Suprapubic skin (tissue), 4 donors: ENCODE results near the gene CPO. TPM values are rescaled to one million over a fixed set of nuclear protein-coding genes. Genes with fewer than 3 reads are reported as not detected.

Experiments
- DNase-seq, 2 donors: peaks; one replicate each; pipeline ENCODE4 v3.0.0-alpha.2; 2019; ENCODE audit warnings: low spot score in 2 of 2
- H3K27ac ChIP-seq: fragments of 200-600 bp; sonication (generic); one replicate; pipeline ENCODE4 v1.5.1; 2019
- H3K27me3 ChIP-seq: fragments of 200-600 bp; sonication (generic); one replicate; pipeline ENCODE4 v1.5.1; 2019
- H3K36me3 ChIP-seq: fragments of 200-600 bp; sonication (generic); one replicate; pipeline ENCODE4 v1.5.1; 2019
- H3K4me1 ChIP-seq: fragments of 200-600 bp; sonication (generic); one replicate; pipeline ENCODE4 v1.5.1; 2019
- H3K4me3 ChIP-seq: fragments of 200-600 bp; sonication (generic); one replicate; pipeline ENCODE4 v1.5.1; 2019; ENCODE audit warnings: mild to moderate bottlenecking
- H3K9me3 ChIP-seq: fragments of 200-600 bp; sonication (generic); one replicate; pipeline ENCODE4 v1.5.1; 2019
- EP300 ChIP-seq: sonication (generic); formaldehyde crosslinking; IDR thresholded peaks from one replicate; pipeline ENCODE4 v1.6.1; 2017; ENCODE audit warnings: antibody characterized with exemption
- POLR2A ChIP-seq, 2 donors: fragments of 450-650 bp; IDR thresholded peaks; one replicate each; pipeline ENCODE4 v1.6.1; 2017; ENCODE audit warnings: antibody characterized with exemption in 2 of 2, mild to moderate bottlenecking in 2 of 2, moderate library complexity in 2 of 2
- POLR2AphosphoS5 ChIP-seq, 3 donors: sonication (generic); formaldehyde crosslinking; IDR thresholded peaks; one replicate each; pipeline ENCODE4 v1.6.1; 2017; ENCODE audit warnings: antibody characterized with exemption in 3 of 3
- WGBS: methylation state at CpG from one replicate; pipeline ENCODE4 v1.1.5; 2018; 5-methylcytosine and 5-hydroxymethylcytosine counted together
- total RNA-seq, 4 donors: library from RNA; depleted of rRNA; stranded (reverse); fragments of >200 nt; gene quantifications; one replicate each; pipeline ENCODE4 v1.1.0, GENCODE V29; 2016
- TF ChIP-seq, protein P1 (sequence below), 2 donors: fragments of 200-600 bp in 1 of 2; fragments of 450-650 bp in 1 of 2; sonication (generic) in 1 of 2; IDR thresholded peaks; one replicate each; pipeline ENCODE4 v1.5.1; 2016 to 2019; ENCODE audit warnings: antibody characterized with exemption in 2 of 2, mild to moderate bottlenecking in 1 of 2, moderate library complexity in 1 of 2

The CPO gene, protein sequence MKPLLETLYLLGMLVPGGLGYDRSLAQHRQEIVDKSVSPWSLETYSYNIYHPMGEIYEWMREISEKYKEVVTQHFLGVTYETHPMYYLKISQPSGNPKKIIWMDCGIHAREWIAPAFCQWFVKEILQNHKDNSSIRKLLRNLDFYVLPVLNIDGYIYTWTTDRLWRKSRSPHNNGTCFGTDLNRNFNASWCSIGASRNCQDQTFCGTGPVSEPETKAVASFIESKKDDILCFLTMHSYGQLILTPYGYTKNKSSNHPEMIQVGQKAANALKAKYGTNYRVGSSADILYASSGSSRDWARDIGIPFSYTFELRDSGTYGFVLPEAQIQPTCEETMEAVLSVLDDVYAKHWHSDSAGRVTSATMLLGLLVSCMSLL
- under 1 TPM in 1 of 4 donors, not detected in 3; 0.89 TPM for total RNA-seq

DNA sequence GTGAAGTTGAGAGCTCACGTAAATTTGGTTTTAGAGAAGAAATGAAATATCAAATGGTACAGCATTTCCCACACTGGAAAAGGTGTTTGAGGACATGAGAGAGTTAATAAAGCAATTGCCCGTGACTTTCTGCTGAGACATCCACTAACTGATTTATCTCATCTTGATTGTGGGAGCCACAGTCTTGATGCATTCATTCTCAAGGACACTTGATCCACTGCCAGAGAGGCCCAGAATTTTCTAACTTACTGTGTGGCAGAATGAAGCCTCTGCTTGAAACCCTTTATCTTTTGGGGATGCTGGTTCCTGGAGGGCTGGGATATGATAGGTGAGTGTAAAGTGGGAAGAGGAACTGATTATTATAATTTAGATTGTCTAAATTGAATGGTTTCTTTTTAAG, at the start of gene CPO:
CPO (plus strand) TSS at position 179 of the 400 bp plus-strand sequence; CDS start at position 261, 82 bp downstream.
- Histone ChIP-seq H3K27ac (no peak within 1 kb of the TSS), H3K36me3 (no peaks in the 10 kb centered on the region), H3K9me3 (no peaks in the 10 kb centered on the region), H3K4me1 (no peaks in the 10 kb centered on the region), H3K27me3 (no peaks in the 10 kb centered on the region), H3K4me3 (no peak within 1 kb of the TSS)
- no peak for DNase-seq
- no peak for TF ChIP-seq EP300
- TF ChIP-seq, protein P1, sequence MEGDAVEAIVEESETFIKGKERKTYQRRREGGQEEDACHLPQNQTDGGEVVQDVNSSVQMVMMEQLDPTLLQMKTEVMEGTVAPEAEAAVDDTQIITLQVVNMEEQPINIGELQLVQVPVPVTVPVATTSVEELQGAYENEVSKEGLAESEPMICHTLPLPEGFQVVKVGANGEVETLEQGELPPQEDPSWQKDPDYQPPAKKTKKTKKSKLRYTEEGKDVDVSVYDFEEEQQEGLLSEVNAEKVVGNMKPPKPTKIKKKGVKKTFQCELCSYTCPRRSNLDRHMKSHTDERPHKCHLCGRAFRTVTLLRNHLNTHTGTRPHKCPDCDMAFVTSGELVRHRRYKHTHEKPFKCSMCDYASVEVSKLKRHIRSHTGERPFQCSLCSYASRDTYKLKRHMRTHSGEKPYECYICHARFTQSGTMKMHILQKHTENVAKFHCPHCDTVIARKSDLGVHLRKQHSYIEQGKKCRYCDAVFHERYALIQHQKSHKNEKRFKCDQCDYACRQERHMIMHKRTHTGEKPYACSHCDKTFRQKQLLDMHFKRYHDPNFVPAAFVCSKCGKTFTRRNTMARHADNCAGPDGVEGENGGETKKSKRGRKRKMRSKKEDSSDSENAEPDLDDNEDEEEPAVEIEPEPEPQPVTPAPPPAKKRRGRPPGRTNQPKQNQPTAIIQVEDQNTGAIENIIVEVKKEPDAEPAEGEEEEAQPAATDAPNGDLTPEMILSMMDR (IDR thresholded peaks at IDR 0.05): no peak
- no peak for TF ChIP-seq POLR2A (IDR thresholded peaks at IDR 0.05)
- no peak for TF ChIP-seq POLR2AphosphoS5 (IDR thresholded peaks at IDR 0.05)
- 78% methylated on average over 2 of the region's 2 CpGs for WGBS

DNA sequence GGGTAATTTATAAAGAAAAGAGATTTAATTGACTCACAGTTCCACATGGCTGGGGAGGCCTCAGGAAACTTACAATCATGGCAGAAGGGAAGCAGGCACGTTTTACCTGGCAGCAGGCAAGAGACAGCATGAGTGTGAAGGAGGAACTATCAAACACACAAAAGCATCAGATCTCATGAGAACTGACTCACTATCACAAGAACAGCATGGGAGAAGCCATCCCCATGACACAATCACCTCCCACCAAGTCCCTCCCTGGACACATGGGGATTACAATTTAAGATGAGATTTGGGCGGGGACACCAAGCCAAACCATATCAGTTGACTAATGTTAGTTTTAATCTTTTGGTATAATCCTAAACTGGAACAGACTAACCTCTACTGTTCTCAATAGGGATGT, 49.1 kb upstream of the CPO start:
- WGBS: 67% methylated on average over 2 of the region's 2 CpGs
- no peaks in the 10 kb centered on the region for H3K36me3 ChIP-seq
- H3K4me3 ChIP-seq: no peak overlapping the region
- H3K9me3 ChIP-seq: no peaks in the 10 kb centered on the region
- TF ChIP-seq, protein P1 (IDR thresholded peaks at IDR 0.05): no peak
- TF ChIP-seq POLR2AphosphoS5 (IDR thresholded peaks at IDR 0.05): no peak
- TF ChIP-seq POLR2A (IDR thresholded peaks at IDR 0.05): no peak
- no peak for TF ChIP-seq EP300
- DNase-seq: no peak
- H3K27ac ChIP-seq: no peak overlapping the region
- no peaks in the 10 kb centered on the region for H3K4me1 ChIP-seq
- H3K27me3 ChIP-seq: no peaks in the 10 kb centered on the region

DNA sequence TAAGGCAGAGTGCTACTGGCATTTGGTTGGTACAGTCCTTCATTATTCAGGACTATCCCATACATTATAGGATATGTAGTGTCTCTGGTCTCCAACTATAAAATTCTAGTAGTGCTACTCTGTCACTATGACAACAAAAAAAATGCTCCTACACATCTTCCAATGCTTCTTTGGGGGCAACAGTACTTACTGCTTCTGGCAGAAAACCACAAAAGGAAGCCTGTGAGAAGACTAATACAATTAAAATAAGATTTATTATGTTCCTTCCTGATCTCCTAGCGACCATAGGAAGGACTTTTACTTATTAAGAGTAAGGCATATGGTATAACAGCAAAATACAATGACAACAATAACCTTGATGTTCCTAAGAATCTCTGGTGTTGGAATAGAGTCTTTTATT, 48.4 kb upstream of the CPO start:
- no peaks in the 10 kb centered on the region for H3K9me3 ChIP-seq
- H3K4me3 ChIP-seq: no peak overlapping the region
- H3K27ac ChIP-seq: no peak overlapping the region
- no peaks in the 10 kb centered on the region for H3K36me3 ChIP-seq
- H3K4me1 ChIP-seq: no peaks in the 10 kb centered on the region
- 37% methylated on average over 1 of the region's 1 CpG for WGBS
- TF ChIP-seq, protein P1 (IDR thresholded peaks at IDR 0.05): no peak
- TF ChIP-seq POLR2AphosphoS5 (IDR thresholded peaks at IDR 0.05) (no peak), EP300 (no peak), POLR2A (IDR thresholded peaks at IDR 0.05) (no peak)
- H3K27me3 ChIP-seq: no peaks in the 10 kb centered on the region
- DNase-seq: no peak

DNA sequence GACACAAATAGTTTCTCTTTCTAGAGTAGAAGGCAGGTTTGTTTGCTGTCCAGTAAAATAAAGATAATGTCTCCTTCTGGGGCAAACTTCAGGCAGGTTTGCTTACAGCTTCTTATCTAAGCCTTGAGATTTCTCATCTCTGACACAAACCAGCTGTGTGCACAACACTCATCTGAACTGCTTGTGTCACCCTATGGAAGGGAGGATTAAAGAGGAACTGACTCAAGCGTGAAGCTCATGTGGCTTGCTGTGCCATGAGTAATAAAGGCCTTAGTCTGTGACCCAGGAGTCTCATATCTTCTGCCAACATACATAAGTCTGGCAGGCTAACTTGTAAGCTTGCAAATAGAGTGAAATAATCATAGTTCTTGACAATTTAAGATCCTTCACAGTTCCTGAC, 24.2 kb upstream of the CPO start:
- no peak for DNase-seq
- no peak for TF ChIP-seq POLR2A (IDR thresholded peaks at IDR 0.05)
- TF ChIP-seq, protein P1 (IDR thresholded peaks at IDR 0.05): no peak
- TF ChIP-seq POLR2AphosphoS5 (IDR thresholded peaks at IDR 0.05): no peak
- TF ChIP-seq EP300: no peak
- no peak overlapping the region for H3K4me3 ChIP-seq
- no peaks in the 10 kb centered on the region for H3K36me3 ChIP-seq
- WGBS: 50% methylated on average over 1 of the region's 1 CpG
- no peaks in the 10 kb centered on the region for H3K4me1 ChIP-seq
- no peaks in the 10 kb centered on the region for H3K9me3 ChIP-seq
- H3K27ac ChIP-seq: no peak overlapping the region
- H3K27me3 ChIP-seq: no peaks in the 10 kb centered on the region

DNA sequence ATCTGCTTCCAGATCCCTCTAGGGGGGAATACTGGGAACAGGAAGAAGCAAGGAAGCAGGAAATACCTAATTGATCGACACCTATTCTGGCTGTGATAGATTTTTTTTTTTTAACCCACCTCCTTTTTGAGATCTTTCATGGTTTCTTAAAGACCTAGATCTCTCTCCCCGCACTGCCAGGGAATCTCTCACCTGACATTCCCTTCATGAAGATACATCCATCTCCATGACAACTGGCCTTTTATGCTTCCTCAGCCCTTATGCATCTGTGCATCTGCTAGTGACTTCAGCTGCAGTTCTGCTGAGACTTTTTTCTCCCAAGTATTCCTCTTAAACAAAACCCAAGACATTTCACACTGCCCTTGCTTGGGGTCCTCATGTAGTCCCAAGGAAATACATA, 21.1 kb upstream of the CPO start:
- TF ChIP-seq POLR2AphosphoS5 (IDR thresholded peaks at IDR 0.05) (no peak), POLR2A (IDR thresholded peaks at IDR 0.05) (no peak), EP300 (no peak)
- TF ChIP-seq, protein P1 (IDR thresholded peaks at IDR 0.05): no peak
- no peaks in the 10 kb centered on the region for H3K4me1 ChIP-seq
- no peak for DNase-seq
- H3K27ac ChIP-seq: no peak overlapping the region
- no peaks in the 10 kb centered on the region for H3K9me3 ChIP-seq
- H3K27me3 ChIP-seq: no peaks in the 10 kb centered on the region
- H3K4me3 ChIP-seq: no peak overlapping the region
- 48% methylated on average over 2 of the region's 2 CpGs for WGBS
- no peaks in the 10 kb centered on the region for H3K36me3 ChIP-seq
